NCI-H128 (cell line): ENCODE results near the gene SHC2.
"Not testable (repeated sequence)": the region's sequence is repeated elsewhere in the genome, so short reads cannot be mapped to it uniquely, and the experiment has no call there.

Experiments
- DNase-seq: peaks from one replicate; lab custom pipeline; 2025; ENCODE audit not compliant: unreplicated experiment; lab: John Stamatoyannopoulos, UW

Gene SHC2

DNA sequence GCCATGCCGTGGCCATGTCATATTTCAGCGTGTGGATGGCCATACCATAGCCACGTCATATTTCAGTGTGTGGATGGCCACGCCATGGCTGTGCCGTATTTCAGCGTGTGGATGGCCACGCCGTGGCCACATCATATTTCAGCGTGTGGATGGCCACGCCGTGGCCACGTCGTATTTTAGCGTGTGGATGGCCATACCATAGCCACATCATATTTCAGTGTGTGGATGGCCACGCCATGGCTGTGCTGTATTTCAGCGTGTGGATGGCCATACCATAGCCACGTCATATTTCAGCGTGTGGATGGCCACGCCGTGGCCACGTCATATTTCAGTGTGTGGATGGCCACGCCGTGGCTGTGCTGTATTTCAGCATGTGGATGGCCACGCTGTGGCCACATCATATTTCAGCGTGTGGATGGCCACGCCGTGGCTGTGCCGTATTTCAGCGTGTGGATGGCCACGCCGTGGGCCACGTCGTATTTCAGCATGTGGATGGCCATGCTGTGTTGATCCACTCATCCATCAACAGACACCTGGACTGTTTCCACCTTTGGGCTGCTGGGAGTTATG is 9.8 kb downstream of the SHC2 start:
- DNase-seq, result not testable (repeated sequence)

DNA sequence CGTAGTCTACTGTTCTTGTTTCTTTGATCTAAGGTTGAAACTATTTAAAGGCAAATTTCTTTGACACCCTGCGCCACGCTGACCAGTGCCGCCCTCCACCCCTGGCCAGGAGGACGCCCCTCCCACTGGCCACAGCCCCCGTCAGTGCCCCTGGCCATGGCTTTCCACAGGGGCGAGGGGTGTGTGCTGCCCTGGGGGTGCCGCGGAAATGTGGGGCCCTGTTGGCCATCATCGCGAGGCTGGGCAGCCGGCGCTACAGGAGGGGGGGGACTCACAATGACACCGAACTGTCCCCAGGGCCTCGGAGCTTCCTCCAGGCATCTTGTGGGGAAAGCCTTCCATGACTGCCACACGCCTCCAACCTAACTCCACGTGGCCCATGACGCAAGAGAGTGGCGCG is 10.9 kb downstream of the SHC2 start:
- DNase-seq, result no peak

DNA sequence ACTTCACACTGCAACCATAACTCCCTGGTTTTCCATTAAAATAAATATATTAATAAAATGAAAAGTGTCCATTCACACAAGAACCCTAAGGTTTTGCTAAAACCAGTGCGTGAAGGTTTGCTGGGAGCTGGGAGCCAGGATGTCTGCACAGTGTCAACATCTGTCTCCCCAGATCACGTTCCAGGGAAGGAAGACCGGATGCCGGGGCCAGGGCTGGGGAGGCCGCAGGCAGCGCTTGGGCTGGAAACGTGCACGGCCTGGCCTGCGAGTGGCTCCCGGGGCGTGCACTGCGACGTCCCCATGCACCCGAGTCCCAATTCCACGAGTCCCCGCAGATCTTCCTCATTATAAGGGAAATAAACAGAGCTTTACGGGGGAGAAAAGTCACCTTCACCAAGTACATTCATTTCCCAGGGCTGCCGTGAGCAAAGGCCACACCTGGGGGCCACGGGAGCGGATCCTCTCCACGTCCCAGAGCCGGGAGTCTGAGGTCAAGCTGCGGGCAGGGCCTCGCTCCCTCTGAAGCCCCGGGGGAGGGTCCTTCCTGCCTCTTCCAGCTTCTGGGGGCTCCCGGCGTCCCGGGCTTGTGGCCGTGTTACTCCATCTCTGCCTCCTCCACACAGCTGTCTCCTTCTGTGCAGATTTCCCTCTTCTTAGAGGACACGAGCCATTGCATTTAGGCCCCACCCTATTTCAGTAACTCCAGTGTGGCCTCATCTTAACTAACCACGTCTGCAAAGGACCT is 12.8 kb downstream of the SHC2 start:
- no peak for DNase-seq

DNA sequence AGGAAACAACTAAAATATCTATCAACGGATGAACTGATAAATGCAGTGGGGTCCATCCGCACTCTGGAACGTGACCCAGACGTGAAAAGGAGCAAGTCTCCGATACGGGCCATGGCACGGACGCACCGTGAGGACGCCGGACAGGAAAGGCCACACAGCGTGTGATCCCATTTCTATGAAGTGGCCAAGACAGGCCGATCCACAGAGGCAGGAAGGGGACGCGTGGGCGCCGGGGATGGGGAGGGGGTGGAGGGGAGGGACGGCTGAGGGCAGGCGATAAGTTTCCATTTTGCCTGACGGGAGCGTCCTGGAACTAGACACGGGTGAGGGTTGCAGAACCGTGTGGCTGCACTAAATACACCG is 13.8 kb downstream of the SHC2 start:
- no peak for DNase-seq

DNA sequence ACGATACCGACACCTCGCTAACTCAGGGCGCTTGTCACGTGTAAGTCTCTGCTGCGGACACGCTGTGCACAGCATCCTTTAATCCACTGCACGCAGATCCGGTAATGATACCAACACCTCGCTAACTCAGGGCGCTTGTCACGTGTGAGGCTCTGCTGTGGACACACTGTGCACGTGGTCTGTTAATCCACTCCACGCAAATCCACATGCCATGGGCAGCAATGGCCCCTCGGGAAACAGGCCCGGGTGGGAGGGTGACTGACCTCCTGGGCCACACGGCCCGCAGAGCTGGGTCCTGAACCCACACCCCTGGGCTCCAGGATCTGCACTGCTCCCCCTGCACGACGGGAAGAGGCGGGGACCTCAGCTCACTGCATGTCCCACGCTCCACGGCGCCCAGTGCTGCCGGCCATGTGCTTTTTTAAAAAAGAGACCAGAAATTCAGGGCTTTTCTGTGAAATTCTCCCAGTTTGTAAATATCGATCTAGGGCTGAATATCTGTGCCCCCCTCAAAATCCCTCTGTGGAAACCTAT is 16.1 kb downstream of the SHC2 start:
- no peak for DNase-seq

DNA sequence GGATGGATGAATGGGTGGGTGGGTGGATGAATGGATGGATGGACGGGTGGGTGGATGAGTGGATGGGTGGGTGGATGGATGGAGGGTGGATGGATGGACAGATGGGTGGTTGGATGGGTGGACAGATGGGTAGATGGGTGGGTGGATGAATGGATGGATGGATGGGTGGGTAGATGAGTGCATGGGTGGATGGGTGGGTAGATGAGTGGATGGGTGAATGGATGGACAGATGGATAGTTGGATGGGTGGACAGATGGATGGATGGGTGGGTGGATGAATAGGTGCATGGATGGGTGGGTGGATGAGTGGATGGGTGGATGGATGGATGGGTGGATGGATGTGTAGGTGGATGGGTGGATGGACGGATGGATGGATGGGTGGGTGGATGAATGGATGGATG is 17.8 kb downstream of the SHC2 start:
- DNase-seq, result no peak

DNA sequence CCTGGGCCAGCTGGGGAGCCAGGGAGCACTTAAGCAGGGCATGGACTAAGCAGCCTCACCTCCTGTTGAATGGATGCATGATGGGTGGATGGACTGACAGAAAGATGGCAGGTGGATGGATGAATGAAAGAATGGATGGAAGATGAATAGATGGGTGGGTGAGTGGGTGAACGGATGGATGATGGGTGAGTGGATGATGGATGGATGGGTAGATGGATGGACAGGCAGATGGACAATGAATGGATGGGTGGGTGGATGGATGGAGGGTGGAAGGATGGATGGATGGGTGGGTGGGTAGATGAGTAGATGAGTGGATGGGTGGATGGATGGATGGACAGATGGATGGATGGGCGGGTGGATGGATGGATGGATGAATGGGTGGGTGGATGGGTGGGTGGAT is 18.7 kb downstream of the SHC2 start:
- DNase-seq, result no peak

DNA sequence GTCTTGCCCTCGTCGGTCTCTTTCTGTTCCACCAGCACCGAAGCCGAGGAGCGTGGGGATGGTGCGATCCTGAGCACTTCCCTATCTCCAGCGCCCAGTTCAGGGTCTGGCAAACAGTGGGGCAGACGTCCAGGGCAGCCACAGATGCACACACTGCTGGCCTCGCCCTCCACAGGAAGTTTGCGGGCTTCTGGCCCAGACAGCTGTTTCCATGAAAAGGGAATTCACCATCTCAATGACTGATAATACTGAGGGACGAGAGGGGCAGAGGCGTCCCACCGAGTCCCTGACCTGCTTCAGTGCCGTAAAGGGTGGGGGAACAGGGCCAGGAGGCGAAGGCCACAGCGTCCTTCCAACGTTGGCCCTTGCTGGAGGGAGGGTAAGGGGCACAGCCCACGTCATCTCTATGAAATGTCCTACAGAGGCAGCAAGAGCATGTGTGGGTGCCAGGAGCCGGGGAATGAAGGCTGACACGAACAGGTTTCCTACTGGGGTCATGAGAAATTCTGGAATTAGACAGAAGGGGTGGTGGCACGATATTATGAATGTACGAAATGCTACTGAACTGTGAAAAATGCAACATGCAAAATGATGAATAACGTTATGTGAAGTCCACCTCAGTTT is 19.5 kb downstream of the SHC2 start:
- DNase-seq, result no peak

DNA sequence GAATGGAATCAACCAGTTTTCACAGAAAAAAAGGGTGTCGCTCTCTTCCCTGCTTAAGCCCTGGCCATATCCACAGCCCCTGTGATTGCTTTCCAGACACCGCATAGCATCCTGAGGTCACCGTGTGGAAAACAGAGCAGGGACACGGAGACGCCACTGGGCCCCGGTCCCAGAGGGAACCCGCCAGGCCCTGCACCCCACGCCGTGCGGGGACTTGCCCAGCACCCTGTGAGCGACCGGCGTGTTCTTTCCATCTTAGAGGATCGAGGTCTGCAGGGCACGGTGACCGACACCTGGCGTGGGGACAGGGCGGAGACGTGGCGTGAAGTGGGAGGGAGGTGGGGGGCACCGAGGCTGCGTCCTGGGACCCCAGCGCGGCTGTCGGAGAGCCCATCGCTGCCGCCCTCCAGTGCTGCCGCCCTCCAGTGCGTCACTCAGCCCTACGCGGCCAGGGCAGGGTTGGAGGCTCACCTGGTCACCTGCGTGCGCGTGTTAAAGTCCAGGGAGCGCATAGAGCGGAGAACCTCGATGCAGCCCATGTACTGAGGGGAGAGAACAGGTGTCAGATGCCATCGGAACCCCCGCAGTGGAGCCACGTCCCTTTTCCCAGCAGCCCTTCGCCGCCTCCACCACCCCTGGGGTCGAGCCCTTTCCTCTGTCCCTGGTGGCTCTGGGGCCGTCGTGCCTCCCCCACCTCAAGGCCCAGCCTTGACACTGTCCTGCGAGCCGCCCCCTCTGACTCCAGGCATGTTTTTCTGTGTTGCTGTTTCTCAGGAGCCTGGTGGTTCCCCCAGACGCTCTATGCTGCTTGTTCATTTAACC is 20.2 kb downstream of the SHC2 start:
- no peak for DNase-seq

DNA sequence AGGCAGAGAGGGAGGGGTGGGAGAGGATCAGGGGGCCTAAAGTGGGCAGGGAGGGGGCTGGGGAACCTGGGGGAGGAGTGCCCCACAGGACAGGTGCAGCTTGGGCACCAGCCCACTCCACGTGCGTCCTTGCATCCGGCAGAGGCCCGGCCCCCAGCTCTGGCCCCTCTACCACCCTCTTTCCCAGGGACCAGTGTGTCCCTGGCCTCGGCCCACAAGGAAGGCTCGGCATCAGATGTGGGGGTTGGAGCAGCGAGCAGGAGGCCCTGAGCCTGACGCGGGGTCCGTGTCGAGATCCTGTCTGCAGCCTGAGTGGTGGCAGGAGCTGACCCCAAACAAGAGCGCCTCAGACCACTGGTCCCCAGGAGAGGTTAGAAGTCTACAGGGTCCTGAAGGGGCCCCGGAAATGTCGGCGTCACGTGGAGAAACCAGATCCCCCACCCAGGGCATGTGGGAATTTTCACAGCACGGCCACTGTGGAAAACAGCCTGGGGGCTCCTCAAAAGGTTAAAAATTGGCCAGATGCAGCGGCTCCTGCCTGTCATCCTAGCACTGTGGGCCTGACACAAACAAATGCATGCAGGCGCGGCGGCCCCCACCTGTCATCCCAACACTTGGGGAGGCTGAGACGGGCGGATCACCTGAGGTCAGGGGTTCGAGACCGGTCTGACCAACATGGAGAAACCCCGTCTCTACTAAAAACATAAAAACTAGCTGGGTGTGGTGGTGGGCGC is 21.5 kb downstream of the SHC2 start:
- DNase-seq, result no peak

DNA sequence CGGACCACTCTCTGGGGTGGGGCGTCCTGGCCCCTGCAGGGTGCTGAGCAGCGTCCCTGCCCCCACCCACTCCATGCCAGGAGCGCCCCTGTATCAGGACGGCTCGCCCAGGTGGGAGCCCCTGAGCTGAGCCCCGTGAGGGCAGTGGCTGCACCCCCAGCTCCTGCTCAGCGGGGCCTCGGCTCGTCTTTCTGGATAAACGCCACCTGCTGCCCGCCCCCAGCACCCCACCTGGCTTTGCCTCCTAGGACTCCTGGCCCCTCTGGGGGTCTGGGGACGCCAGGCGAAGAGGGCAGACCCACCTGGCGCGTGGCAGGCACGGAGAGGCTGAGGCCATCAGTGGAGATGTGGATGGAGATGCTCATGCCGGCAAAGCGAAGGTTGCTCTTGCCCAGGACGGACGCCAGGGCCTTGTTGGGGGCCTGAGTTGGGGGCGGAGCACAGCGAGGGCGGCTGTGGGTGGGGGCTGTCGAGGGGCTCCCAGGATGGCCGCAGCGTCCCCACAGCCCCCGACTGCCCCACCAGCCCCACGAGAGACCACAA is 22.3 kb downstream of the SHC2 start:
- no peak for DNase-seq

DNA sequence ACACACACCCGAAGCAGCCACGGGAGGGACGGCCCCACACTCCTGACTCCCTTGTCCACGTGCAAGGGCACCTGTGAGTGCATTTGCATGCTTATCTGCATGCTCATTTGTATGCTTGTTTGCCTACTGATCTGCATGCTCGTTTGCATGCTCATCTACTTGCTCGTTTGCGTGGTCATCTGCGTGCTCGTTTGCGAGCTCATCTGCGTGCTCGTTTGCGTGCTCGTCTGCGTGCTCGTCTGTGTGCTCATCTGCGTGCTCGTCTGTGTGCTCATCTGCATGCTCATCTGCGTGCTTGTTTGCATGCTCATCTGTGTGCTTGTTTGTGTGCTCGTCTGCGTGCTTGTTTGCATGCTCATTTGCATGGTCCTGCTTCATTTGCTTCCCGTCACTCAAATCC is 23.8 kb downstream of the SHC2 start:
- DNase-seq, result no peak

DNA sequence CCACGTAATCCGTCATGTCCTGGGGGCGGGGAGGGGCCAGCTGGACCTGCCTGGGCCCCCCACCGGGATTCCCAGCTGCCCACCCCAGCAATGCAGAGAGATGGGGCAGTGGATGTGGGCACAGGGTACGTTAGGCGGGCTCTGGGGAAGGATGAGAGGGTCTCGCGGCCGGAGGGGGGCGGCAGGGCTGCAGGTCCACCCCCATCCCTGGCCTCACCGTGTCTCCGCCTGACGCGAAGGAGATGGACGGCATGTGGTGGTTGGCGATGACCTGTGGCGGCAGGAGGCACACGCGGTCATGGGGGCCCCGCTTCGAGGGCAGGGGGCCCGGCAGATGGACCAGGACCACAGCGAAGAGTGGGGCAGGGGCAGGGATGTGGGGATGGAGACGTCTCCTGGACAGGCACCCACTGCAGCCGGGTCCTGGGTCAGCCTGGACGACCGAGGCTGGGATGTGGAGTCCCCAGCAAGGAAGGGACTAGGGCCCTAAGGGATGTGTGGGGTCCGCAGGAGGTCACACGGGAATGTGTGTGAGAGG is 24.4 kb downstream of the SHC2 start:
- no peak for DNase-seq

DNA sequence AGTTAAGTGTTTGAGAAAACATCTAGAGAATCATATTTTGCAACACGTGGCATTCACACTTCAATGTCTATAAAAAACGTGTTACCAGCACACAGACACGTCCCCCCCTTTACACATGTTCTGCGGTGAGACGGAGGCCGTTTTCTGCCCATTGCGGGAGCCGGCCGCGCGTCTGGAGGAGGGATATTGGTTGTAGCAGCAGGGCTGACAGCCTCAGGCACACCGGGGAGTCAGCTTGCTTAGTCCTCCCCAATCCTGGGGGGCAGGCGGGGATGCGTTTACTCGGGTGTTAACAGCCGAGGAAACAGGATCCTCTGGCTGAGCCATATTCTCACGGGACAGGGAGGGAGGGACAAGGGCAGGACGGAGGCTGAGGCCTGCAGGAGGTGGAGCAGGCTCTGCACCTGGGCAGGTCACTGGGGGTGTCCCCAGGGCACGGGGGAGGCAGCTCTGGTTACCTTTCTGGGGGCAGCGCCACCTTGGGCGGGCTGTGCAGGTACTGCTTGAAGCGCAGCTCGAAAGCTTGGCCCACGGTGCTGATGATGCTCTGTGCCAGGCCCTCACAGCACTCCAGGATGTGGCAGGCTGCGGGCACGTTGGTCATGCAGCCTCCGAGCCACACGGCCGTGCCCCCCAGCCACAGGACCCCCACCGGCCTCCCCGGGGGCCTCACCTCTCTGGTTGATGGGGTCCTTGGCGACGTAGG is 25.0 kb downstream of the SHC2 start:
- no peak for DNase-seq

DNA sequence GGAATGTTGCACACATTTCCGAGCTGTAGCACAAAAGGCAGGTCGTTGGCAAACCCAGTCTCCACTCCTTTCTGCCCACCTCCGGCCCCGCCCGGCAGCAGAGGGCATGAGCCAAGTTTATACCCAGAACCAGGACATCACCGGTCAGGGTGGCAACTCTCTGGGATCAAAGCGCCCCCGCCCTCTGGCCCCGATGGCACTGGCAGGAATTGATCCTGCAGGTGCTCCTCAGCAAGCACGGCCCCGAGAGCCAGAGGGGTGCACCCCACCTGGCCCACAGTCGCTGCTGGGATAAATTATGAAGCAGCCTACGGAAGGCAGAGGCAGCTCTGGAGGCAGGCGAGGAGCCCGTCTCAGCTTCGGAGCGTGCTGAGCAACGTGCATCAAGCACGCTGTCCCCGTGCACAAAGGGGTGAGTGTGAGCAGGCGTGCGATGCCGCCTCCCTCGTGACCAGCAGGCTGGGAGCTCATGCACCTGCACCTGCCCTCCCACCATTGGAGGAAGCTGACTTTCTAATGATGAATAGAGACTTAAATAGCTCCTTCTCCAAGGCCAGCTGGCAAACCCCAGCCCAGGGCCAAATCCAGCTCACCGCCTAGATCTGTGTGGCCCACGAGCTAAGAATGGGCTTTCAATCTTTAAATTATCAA is 25.7 kb downstream of the SHC2 start:
- DNase-seq, result peak; percentile 3

DNA sequence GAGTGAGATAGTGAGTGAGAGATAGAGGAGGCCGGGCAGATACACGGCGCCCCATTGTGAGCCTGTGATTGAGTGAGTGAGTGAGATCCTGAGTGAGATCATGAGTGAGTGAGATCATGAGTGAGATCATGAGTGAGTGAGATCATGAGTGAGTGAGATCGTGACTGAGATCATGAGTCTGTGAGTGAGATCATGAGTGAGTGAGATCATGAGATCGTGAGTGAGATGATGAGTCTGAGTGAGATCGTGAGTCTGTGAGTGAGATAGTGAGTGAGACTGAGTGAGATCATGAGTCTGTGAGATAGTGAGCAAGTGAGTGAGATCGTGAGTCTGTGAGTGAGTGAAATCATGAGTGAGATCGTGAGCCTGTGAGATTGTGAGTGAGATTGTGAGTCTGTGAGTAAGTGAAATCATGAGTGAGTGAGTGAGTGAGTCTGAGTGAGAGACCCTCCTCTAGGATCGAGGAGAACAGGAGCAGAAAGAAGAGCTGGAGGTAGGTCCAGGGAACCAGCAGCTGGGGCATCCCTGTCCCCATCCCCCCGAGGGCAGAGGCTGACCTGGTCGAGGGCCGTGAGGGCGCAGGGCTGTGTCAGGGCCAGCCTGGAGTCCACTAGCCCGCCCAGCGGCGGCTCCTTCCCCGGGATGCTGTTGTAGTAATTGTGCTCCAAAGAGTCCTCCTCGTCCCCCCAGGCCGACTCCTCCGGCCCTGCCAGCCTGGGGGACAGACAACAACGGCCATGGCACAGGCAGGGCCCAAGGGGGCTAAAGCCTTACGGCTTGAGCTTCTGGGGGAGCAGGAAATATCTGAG is 26.5 kb downstream of the SHC2 start:
- DNase-seq, result no peak

DNA sequence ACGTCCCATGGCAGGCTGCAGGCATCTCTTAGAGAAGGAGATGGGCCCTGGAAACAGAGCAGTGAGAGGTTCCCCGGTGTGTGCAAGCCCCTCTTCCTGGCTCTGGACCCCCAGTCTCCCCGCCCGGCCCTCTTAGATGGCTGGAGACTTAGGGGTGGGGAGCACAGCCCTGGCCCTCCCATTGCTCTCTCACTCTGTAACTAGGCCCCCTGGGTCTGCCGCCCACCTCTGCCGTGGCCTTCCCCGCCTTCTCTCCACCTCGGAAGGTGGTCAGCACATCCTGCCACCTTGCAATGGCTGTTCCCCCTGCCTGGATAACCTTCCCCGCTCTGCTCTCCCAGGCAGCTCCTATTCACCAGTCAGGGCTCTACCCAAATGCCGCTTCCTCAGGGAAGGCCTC is 30.1 kb downstream of the SHC2 start:
- no peak for DNase-seq

DNA sequence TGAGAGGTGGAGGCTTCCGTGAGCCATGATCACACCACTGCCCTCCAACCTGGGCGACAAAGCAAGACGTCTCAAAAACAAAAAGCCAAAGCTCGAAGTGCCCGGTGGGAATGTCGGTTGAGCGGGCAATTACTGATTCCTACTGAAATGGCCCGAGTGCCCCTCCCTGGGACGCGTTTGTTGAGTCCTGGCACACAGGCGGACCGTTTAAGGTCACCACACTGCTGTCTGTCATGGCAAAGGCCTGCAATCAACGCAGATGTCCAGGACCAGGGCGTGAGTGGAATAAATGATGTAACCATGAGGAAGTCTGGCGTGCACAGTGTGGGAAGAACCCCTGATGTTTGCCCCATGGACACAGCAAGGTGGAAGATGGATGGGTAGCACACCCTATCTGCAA is 32.7 kb downstream of the SHC2 start:
- DNase-seq, result no peak
